GM21528 (cell line): ENCODE measurements around the gene GPR85.
"Not testable (repeated sequence)": the region's sequence is repeated elsewhere in the genome, so short reads cannot be mapped to it uniquely, and the experiment has no call there.

Experiments used
- ATAC-seq: cut with Tn5 transposase; IDR thresholded peaks from one replicate; pipeline ENCODE4 v1.9.1; 2021; ENCODE audit warnings: mild to moderate bottlenecking, moderate library complexity; ENCODE audit not compliant: unreplicated experiment, low FRiP score

The GPR85 gene

DNA sequence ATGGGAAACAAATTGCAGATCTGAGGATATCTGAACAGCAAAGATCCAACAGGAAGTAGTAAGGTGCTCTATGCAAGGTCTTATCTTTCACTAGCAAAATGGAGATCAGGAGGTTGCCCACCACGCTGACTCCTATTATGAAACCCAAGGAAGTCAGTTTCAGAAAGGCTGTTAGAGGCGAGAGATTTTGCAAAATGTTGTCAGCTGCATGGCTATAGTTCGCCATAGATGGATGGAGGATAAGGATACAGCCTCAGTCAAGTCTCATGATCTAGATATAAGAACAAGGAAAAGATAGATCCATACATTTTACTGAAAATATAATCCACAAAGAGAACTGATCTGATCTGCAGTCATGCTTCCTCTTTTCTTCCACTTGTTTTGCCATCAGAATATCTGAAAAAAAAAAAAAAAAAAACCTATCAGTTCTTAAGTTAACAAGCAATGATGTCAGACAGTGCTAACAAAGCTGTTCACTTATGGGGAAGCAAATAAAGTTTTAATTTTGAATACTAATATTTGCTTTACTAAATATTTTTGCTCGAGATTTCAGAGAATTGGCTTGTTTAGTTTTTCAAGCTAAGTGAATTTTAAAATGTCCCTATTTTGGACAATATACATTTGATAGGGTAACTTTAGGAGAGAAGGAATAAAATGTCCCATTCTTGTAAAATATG, 2.0 kb downstream of the GPR85 start:
- ATAC-seq = no peak

DNA sequence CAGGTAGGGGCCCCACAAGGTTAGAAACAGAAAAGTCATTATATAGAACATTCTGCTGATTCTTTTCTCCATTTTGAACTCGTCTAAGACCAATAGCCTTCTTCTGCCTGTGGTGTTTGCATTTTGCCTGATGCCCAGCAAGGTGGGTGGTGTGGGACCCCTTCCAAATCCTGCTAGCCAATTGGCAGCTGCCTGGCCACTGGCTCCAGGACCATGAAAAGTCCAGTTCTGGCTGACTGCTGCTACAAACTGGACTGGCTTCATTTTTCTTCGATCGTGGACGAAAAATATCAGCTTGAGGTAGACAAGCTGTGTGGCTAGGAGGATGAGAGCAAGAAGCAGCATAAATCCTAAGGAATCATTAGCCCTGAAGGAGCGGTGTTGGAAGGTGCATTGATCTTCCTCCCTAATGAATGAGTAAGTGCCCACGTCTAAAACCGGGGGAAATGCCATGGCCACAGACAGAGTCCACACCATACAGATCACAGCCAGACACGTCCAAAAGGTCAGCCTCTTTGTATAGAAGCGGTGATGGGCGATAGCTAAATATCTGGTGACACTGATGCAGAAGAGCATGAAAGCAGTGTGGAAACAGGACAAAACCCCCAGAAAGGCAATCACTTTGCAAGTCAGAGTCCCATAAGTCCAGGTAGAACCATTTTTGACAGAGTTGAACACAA, 2.7 kb downstream of the GPR85 start:
- no peak for ATAC-seq

DNA sequence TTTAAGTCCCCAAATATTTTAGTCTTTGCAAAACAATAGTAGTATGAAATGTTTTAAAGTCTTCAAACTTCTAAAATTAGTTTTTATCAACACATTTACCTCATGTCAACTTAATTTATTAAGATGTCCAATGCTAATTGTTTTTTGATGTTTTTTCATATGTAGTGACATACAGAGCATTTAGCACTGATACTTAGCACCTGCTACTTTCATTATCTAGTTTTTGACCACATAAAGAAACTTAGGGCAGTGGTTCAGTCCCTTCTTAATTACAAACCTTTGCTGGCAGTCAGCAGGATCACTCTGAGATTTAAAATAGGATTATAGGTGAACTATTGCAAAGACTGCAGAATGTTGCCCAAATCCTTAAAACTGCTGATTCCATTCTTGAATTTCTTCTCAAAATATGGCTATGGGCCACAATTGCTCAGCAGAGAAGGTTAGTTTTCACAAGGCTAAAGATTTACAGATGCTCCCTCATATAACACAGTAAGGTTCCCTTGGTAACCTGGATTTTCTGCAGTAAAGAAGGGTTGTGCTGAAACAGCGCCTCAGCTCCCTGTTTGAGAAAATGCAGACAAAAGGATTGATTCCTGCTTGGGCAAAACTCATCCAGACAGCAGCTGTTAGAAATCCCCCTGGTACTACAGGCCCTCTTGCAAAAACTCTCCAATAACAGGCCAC, 3.4 kb downstream of the GPR85 start:
- ATAC-seq = no peak

DNA sequence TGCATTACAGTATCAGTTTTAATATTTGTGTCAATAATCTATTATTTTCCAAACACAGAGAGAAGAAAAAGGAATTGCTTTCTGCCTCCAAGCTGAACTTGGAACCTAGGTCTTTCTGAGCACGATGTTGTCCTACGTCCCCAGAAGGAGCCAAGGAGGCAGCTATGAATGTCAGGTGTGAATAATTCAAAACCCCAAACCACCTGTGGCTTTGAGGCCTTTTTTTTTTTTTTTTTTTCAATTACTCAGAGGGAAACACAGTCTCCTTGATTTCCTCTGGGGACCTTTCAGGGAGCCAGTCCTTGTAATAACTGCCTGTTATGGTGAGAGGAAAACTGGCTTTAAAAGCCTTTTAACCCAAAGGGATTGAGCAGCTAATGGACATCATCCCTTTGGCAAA, 8.3 kb downstream of the GPR85 start:
- ATAC-seq = no peak

DNA sequence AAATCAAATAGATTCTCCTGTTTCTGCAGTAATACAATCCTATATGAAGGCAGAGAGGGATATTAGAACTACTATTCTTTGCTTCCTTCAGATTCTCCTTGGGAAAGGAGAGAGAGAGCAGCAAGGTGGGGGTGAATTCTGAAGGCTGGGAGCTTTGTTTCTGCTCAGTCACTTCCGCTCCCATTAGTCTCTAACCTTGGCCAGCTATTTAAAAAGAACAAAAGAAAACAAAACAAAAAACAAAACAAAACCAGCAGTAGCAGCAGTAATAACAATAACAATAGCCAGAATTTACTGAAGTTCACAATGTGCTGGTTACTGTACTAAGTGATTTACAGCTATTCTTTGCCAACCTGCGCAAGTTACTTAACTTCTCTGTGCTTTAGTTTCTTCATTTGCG, 9.9 kb downstream of the GPR85 start:
- no peak for ATAC-seq

DNA sequence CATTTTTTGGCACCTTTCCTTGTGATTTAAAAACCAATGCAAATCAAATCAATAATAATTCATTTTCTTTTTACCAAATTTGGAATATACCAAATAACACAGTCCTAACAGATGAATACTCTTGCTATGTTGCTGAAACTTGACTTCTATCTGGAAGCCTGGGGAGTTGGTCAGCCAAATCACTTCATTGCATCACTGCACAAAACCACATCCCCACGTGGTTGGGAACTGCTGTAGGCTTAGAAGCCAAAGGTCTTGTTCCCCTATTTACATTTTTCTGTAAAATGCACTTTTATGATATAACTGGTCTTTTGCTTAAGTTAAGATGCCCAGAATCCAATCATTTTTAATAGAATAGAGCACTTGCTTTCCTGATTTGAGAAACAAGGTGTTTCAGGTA, 15.2 kb downstream of the GPR85 start:
- no peak for ATAC-seq

DNA sequence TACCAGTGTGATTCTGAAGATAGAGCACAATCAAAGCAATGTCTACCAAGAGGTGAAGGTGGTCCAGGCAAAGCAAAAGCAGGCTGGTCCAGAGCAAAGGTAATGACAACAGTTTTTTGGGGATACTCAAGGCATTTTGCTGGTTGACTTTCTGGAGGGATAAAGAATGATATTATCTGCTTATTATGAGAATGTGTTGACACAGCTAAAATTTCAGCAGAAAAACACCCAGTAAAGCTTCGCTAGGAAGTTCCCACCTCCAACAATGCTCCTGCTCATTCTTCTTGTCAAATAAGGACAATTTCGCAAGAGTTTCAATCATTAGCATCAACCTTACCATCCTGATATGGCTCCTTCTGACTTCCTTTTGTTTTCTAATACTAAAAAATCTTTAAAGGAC, 24.1 kb downstream of the GPR85 start:
- ATAC-seq = no peak

DNA sequence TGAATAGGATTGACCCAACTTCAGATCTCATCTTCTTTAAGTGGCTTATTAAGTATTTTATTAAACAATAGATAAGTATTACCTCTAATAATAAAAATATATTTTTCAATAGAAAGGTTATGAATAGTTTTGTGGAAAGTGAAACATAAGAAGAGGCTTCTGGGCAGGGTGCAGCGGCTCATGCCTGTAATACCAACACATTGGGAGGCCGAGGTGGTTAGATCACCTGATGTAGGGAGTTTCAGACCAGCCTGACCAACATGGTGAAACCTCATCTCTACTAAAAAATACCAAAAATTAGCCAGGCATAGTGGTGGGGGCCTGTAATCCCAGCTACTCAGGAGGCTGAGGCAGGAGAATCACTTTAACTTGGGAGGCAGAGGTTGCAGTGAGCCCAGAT, 26.5 kb downstream of the GPR85 start:
- ATAC-seq = peak; percentile 71

DNA sequence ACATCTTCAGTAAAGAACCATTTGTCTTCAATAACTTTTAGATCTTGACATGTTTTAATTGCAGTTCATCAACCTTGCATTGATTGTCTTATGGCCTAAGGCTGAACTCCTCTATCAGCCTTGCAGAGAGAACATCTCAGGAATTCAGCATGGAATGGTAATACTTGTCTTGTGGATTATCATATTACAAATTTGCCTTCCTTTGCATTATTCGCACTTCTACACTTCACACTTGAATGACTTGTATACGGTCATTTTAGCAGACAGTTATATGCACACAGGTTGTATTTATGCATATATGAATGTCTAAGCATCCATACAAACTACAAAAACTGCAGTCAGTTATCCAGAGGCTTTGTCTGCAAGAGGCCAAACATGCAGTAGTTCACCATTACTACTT, 31.7 kb downstream of the GPR85 start:
- no peak for ATAC-seq

DNA sequence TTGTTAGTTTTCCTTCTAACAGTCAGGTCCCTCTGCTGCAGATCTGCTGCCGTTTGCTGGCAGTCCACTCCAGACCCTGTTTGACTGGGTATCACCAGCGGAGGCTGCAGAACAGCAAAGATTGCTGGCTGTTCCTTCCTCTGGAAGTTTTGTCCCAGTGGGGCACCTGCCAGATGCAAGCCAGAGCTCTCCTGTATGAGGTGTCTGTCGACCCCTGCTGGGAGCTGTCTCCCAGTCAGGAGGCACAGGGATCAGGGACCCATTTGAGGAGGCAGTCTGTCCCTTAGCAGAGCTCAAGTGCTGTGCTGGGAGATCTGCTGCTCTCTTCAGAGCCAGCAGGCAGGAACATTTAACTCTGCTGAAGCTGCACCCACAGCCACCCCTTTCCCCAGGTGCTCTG, 32.4 kb downstream of the GPR85 start:
- ATAC-seq = not testable (repeated sequence)

DNA sequence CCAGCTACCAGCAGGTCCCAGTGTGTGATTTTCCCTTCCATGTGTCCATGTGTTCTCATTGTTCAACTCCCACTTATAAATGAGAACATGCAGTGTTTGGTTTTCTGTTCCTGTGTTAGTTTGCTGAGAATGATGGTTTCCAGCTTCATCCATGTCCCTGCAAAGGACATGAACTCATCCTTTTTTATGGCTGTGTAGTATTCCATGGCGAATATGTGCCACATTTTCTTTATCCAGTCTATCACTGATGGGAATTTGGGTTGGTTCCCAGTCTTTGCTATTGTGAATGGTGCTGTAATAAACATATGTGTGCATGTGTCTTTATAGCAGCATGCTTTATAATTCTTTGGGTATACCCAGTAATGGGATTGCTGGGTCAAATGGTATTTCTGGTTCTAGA, 37.4 kb downstream of the GPR85 start:
- not testable (repeated sequence) for ATAC-seq

DNA sequence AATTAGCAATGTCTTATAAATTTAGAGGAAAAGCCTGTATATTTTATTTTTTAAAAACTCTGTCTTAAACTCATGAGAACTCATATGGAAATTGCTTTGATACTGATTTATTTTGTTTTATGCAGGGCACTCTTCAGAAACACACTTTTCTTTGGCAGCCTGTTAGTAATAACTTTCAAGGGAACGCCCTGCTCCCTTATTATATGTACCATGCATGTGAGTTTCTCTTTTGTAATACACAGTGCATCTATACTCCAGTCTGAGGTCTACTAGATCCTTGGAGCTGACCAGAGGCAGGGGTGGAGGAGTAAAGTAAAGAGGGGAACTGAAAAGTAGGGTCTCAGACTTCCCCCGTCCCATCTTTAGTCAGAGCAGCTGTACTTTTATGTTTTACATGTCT, 40.2 kb downstream of the GPR85 start:
- ATAC-seq = no peak

DNA sequence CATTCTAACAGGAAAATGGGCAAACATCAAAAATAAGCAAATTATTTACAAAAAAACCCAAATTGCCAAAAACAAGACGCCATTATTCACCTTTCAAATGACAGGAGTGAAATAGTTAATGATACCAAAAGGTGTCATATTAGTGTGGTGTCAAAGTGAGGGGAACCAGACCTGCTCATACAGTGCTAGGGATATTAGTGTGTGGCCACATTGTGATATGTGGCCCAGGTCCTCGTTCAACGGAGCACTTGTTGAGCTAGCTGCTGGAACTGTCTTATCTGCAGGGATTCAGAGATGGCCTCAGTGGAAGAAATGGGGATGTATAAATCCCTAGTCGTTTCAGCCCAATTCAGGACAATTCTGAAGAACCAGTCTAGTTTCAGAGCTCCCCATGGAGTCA, 41.2 kb downstream of the GPR85 start:
- no peak for ATAC-seq

DNA sequence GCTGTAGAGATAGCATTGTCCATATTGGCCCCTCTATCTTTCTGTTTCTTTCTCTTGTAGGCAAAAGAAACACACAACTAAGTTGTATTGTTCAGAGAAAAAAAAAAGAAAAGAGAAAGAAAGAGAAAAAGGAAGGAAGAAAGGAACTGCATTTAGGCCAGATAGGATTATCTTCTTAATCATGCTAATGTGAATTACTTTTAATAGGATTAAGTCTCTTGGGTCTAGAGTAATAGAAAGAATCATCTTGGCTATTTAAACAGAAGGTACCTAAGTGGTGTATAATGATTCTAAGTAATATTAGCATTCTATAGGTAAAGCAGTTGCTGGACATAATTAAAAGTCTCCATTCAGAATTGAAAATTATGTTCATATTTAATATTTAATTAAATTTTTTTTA, 42.2 kb downstream of the GPR85 start:
- ATAC-seq = no peak

DNA sequence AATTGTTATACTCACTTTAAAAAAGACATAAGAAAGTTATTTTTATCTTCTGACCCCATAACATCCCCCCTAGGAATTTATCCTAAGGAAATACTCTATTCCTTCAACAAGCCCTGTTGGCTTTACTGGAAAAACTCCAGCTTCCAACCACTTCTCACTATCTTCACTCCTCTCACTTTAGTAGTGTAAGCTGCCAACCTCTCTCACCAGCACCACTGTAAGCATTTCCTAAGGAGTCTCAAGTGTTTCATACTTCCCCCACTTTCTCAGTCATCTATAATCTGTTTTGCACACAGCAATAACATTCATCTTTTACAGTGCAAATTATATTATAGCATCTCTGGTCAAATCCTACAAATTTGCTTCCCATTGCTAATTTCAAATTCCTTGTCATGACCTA, 45.8 kb downstream of the GPR85 start:
- ATAC-seq = no peak

DNA sequence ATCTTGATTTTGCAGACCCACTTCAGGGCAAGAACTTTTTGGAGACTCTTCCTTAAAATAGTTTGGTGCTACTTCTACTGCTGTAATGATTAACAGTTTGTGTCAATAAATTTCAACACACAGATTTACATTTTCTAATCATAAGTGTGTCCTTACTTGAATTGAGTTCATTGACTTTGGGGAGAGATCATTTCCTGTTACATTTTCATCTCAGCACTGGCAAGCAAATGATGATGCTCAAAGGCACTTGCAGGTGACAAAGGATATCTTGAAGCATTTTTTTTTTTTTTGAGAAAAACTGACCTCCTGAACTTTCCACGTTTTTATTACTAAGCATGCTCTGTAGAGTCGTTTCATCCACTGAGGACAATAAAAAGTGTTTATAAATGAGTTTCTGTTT, 52.7 kb downstream of the GPR85 start:
- no peak for ATAC-seq
